ENCODE results near the gene RCOR1.

RCOR1 gene

GRCh38 chr14:102728501-102728900, 136.1 kb downstream of the RCOR1 start:
- DNase-seq: no peak

DNA sequence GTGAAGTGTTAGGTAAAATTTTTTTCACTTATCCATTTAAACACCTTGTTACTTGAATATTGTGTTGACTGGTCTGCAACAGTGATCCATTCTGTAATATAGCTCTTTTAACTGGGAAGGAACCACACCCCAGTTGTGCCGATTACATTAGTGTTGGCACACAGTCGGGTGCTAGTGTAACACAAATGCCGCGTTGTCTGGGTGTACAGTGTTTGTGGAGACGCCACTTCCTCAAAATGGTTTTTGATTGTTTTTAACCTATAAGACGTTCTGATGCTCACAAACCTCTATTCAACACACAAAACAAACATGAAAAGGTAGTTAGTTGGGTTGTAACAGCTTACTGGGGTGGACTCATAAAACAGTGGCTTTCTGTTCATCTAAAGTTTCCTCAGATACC, 136.8 kb downstream of the RCOR1 start:
- no peak for DNase-seq

GRCh38 chr14:102729825-102730224, 137.4 kb downstream of the RCOR1 start:
- DNase-seq: no peak

GRCh38 chr14:102731101-102731870, 138.8 kb downstream of the RCOR1 start:
- DNase-seq: no peak

- DNase-seq: no peak
These were observed 139.7 kb downstream of the RCOR1 start for GRCh38 chr14:102731871-102732800.

GRCh38 chr14:102732924-102733323, 140.5 kb downstream of the RCOR1 start:
- DNase-seq: no peak

- no peak for DNase-seq
These were observed 140.9 kb downstream of the RCOR1 start for GRCh38 chr14:102733326-102733725.

- DNase-seq: no peak
These were observed 142.0 kb downstream of the RCOR1 start for GRCh38 chr14:102734436-102734835.

DNA sequence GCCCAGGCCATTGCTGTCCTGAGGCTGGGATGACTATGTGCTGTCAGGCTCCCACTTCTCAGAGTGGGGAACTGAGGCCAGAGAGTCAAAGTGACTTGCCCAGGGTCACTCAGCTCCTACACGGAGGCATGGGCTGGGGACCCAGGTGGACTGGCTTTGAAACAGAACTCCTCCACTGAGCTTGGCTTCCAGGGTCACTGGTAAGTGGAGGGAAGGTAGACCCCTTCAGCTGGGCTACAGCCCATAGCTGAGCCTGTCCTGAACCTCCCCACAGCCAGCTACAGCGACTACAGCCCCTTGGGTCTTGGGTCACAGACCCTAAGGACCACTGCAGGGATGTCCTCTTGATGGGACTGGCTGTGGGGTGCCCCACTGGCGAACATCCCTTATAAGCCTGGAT, 144.5 kb downstream of the RCOR1 start:
- no peak for DNase-seq

DNA sequence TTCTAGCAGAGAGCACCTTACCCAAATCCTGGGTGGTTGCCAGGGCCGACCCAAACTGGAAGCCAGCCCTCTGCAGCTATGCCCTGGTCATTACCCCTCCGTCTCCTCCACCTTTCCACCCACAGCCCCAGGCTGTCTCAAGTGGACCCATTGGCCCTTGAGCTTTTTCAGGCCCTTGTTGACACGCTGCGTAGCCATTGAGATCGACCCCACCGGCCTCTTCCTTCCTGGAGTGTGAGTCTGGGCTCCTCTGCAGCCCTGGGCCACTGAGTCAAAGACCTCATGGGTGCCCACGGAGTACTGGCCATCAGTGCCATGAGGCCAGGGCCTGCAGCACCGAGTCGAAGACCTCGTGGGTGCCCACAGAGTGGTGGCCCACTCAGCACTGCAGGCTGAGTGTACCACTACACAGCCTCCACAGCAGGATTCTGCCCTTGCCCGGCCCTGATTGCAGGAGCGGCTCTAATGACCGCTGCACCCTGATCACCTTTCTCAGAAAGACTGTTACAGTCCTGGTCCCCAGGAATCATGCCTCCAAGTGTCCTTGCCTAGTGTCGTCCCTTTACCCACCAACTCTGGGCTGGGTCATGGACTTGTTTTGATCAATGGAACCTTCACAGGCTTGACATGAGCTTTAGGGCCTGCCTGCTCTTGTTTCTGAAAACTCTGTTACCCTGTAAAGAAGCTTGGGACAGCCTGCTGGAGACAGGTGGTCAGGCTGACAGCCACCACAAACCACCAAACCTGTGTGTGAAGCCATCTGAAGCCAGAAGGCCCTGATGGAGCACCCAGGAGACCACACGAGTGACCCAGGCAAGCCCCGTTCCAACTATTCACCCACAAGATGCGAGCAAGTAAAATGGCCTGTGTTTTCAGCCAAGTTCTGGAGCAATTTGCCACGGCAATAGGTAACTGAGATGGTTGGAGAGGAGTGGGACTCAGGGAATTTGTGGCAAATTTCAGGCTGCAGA, 145.2 kb downstream of the RCOR1 start:
- DNase-seq: no peak

GRCh38 chr14:102738373-102739189, 146.1 kb downstream of the RCOR1 start:
- DNase-seq: no peak

- no peak for DNase-seq
These were observed 146.7 kb downstream of the RCOR1 start for GRCh38 chr14:102739190-102739469.

DNA sequence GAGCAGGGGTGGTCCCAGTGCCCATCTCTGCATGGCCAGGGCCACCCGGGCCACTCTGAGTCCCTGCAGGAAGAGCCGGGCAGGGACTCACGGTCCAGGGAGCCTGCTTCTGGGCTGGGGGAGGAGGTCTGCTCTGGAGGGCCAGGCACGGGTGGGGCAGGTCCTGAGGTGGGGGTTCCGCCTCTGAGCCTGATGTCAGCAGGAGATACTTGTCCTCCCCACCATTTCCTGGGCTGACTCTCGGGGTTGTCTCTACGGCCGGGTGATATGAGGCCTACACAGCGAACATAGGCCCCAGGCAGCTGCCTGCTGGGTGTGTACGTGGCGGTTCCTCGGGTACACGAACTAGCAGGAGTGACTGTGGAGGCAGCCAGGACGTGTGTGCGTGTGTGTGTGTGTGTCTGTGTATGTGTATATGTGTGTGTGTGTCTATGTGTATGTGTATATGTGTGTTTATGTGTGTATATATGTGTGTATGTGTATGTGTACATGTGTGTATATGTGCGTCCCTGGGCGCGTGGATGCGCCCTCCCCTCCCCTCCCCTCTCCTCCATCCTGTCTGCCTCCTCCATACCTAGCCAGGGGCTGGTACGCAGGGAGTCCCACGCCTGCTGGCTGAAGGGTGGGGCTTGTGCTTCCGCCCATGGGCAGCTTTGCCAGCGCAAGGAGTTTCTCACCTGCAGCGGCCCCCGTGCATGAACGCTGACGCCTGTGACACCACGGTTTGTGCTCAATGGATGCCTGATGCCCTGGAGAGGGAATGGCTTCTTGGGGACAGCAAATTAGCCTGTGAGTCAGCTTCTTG, 154.4 kb downstream of the RCOR1 start:
- DNase-seq: no peak

- DNase-seq: no peak
These were observed 156.4 kb downstream of the RCOR1 start for GRCh38 chr14:102748806-102749205.

DNA sequence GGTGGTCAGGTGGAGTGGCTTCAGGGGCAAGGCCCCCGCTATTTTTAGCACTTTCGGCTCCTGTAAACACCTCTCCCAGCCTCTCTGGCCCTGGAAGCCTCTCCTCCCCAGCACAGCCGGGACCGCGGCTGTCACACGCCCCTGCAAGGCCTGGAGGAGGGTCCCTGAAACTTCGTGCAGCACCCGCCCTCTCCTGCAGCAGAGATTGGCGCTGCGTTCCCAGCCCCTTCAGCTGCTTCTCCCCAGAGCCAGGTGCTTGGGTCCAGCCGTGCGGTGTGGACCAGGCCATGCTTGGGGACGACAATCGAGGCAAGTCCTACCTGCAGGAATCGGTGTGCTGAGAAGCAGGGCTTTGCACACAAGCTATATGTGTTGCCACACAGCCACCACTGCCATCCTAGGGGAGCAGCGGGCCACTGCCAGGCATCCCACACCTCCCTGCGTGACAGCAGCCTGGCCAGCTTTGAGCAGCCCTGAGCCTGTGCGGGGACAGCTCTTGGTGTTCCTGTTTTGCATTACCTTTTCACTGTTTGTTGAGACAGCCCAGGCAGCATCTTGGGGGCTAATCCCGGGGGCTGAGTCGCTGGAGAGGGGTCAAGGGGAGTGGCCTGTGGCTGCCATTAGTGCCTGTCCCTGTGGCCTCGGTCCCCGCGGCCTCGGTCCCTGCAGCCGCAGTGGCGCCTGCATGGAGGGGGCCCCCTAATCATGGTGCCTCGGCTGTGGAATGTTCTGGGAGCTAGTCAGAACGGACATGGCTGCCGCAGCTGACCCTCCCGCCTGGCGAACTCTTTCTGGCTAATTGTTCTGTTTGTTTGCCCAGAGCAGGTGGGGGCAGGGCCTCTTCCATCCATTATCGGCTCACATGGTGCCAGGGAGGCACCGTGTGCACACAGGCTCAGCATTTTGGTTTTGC, 157.2 kb downstream of the RCOR1 start:
- DNase-seq: no peak

GRCh38 chr14:102750376-102750775, 157.9 kb downstream of the RCOR1 start:
- no peak for DNase-seq

DNA sequence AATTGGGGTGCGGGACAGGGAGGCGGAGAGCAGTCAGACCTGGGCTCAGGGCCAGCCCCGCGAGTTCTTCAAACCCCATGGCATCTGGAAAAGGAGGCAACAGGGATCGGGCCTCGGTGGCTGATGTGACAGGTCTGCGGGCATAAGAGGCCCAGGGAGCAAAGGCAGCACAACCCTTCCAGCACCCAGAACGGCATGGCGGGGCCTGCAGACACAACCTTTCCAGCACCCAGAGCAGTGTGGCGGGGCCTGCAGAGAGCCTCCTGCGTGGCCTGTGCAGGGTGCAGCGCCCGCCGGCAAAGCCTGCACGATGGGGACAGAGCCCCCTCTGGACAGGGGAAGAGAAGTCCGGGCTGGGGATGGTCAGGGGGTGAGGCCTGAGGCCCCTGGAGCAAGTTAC, 158.6 kb downstream of the RCOR1 start:
- no peak for DNase-seq

DNA sequence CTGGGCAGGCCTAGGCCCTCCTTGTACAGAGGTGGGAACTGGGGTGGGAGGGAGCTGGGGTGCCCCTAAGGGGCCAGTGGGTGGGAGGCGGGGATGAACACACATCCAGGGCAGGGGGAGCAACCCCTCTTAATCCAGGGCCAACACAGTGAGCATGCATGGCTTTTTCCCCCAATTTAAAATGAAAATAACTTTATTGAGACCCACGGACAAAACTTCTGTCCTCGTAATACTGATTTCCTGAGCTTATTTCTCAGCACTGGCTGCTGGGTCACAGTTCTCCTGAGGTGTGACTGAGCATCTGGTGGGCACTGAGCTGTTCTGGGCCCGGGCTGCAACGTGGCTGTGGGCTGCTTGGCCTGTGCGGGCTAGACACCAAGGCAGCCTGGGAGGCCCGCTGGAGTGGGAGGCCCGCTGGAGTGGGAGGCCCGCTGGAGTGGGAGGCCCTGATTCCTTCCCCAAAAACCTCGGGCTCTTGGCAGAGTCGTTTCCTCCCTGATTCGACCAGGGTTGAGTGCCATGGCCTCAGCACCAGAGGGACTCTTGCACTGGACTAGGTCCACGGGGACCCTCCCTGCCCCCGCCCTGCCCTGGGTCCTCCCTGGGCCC, 159.9 kb downstream of the RCOR1 start:
- no peak for DNase-seq

DNA sequence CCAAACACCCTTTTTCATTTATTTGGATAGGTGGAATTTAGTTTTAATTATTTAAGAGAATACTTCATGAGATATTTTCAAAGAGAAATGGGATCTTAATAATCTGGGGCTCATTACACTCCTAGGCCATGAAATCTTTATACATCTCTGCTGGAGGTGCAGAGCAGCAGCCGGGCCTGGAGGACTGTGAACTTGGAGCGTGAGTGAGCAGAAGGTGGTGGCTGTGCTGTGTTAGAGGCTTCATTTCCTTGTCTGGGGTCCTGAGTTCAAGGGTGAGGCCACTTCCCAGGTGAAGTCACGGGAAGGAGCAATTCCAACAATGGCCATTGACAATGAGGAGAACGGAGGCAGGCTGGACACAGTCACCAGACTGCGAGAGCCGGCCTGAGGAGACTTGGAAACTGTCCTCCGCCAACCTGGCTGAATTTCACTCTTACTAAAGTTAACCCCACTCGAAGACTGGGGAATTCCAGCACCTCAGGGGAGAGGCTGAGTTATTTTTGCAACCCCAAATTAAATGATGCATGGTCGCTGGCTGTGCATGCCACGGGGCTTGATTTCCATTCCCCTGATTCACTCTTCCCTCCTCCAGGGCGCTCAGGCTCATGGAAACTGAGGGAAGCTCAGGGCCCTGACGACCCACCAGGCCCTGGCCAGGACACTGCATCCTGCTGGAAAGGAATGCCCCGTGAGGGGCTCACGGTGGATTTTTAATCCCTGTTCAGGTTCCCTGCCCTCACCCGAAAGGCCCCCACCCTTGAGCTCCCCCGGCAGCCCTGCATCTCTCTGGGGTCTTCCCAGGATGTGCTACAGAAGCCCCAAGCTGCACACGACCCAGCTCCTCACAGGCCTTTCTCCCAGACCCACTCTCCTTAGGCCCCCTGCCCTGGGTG, 162.2 kb downstream of the RCOR1 start:
- DNase-seq: no peak
